Glomerular visceral epithelial cell (primary cell): Measurements from ENCODE around the gene NLGN3.

ENCODE experiments used
- DNase-seq: peaks from one replicate; pipeline ENCODE4 v3.0.0-alpha.2; 2016; ENCODE audit errors: extremely low spot score

NLGN3 gene

DNA sequence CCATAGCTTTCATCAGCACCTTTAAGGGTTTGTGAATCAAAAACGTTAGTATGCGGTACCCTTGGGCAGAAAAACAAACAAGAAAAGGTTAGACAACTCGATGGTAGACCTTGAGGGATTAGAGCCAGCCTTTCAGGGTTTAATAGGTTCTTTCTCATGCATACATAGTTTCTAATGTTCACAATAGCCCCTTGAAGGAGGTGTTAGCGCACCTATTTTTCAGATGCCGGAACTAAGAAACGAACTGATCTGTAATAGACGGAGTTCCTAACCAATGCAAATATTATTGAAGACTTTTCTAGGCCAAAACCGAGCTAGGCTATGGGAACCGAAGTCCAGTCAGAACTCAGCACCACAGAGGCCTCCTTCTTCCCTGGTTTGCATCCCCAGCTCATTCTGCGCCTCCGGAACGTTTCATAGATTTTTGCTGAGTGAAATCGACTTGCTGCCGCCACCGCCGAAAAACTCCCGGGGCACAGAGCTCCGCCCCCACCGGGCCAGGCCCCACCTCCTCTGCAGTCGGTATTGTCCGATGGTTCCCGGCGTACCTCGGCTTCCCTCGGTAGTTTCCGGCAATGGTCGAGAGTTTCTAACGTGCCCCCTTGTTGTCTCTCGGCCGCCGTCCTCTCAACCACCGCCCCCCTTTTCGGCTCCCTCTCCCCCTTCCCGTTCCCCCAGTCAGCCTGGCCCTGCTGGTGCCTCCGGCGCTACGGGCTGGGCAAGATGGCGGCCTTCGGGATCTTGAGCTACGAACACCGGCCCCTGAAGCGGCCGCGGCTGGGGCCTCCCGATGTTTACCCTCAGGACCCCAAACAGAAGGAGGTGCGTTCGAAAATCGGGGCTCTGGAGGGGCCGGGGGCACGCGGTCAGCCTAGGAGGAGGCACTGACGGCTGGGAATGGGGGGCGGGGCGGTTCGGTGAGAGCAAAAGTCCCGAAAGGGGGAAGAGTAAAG is 26.3 kb upstream of the NLGN3 start, which contains the start of gene MED12:
MED12 (plus strand) TSS at position 565 of the 953 bp plus-strand sequence; CDS start at position 724, 159 bp downstream.
- DNase-seq = peak; percentile 75

DNA sequence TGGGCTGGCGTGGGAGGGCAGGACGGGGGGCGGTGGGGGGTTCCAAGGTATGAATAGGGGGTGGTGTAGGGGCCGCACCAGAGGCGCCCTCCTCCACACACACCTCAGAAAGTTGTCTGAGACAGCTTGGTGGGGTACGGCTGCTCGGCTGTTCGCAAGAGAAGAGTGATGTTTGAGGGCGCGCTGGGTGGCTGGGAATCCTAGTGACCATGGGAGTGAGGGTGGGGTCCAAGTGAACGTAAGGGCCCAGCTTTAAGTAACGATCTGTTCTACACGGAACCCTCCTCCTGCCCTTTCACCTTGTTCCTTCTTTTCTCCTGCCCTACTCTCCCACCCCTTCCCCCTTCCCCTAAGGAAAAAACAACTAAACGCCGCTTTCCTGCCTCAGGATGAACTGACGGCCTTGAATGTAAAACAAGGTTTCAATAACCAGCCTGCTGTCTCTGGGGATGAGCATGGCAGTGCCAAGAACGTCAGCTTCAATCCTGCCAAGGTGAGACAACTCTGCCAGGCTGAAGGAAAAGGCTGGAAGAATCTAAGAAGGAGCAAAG is 25.6 kb upstream of the NLGN3 start:
- no peak for DNase-seq

DNA sequence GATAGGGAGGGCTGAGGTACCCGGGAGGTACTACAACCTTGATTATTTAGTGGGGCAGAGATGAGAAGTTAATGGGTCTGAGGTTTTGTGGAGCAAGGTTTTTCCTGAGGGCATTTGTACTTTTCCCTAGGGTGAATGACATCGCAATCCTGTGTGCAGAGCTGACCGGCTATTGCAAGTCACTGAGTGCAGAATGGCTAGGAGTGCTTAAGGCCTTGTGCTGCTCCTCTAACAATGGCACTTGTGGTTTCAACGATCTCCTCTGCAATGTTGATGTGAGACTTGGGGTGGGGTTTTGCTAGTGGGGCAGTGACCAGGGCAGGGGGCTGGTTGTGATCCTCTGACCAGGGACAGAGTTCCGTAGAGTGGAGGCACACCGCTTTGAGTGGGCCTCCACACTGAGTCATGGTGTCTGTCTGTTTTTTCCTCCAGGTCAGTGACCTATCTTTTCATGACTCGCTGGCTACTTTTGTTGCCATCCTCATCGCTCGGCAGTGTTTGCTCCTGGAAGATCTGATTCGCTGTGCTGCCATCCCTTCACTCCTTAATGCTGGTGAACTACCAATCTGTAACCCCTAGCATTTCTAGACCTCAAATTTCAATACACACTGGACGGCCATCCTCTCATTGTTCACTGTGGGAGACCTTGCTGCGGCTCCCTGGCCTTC is 16.3 kb upstream of the NLGN3 start:
- peak; percentile 42 for DNase-seq

DNA sequence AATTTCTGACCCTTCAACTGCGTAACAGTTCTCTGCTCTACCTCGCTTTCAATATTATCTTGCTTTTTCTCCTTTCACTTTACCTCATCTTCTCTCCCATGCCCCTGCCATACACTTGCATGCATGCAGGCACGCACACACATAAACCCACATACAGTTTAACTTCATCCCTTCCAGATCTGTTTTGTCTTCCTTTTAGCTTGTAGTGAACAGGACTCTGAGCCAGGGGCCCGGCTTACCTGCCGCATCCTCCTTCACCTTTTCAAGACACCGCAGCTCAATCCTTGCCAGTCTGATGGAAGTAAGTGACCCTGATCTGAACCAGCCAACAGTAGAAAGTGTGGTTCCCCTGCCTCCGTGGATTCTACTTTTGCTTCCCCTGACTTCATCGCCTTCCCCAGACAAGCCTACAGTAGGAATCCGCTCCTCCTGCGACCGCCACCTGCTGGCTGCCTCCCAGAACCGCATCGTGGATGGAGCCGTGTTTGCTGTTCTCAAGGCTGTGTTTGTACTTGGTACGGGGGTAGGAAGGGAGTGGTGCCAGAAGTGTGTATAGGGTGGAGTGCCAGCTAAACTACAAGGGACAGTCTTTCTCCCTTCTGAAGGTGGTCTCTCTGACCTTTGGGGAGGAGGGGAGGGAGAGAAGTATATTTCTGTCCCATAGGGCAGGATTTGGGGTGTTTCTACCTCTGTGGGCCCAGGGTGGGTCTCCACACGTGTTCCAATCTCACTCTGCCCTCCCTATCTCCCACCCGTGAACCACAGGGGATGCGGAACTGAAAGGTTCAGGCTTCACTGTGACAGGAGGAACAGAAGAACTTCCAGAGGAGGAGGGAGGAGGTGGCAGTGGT is 15.5 kb upstream of the NLGN3 start:
- DNase-seq = peak; percentile 51

DNA sequence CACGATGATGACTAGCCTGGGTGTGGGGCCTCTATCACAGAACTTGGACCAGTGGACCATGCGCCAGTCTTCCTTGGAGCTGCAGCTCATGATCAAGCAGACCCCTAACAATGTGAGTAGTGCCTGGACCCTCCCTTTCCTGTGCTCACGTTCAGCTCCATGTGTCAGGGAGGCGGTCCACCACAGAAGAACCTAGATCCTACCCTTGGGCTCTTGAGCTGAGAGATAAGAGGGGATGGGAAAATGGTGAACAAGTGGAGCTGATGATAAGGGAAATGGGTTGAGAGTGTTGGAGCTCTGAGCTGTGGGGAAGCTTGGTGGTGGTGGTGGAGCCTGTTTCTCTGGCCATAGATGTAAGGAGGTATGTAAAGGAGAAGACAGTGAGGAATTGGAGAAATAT is 13.1 kb upstream of the NLGN3 start:
- no peak for DNase-seq

DNA sequence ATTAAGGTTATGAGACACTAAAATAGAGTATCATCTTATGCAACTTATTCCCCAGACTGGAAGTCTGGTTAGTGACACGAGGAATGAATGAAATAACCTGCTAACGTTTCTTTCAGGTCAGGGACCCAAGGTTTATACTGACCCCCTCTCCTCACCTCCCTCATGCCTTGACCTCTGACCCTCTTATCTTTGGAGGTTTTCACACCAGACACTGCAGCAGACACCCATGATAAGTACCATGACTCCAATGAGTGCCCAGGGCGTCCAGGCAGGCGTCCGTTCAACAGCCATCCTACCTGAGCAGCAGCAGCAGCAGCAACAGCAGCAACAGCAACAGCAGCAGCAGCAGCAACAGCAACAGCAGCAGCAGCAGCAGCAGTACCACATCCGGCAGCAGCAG is 4.2 kb upstream of the NLGN3 start:
- DNase-seq = no peak

DNA sequence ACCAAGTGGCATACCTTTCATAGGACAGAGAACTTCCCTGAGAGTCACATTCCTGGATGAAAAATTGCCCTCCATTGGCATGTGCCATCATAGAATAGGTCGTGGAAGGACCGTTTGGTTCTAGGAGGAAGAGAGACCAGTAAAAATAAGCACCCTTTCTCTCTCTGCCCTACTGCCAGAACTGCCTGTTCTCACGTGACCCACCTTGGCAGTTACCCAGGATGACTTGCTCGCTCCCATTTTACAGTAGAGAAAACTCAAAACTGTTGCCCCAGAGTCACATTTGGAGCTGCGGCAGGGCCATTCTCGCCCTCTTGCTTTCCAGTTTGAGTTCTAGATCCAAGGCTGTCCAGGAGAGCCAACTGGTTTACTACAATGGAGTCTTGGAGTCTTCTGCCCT is 1.1 kb upstream of the NLGN3 start:
- no peak for DNase-seq

DNA sequence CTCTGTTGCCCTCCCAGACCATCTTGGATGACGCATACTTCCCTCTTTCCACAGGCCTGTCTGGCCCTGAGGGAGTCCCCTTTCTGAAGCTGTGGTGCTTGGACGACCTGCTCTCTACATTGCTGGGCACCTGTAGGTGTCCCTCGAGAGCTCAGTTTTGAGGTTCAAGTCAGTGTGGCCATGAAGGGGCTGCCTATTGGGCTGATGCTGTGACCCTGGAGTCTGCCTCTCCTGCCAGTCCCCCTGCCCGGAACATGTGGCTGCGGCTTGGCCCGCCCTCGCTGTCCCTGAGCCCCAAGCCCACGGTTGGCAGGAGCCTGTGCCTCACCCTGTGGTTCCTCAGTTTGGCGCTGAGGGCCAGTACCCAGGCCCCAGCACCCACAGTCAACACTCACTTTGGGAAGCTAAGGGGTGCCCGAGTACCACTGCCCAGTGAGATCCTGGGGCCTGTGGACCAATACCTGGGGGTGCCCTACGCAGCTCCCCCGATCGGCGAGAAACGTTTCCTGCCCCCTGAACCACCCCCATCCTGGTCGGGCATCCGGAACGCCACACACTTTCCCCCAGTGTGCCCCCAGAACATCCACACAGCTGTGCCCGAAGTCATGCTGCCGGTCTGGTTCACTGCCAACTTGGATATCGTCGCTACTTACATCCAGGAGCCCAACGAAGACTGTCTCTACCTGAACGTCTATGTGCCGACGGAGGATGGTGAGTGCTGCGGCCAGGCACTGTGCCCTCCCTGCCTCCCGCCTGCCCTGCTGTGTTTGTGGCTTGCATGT is 3.0 kb downstream of the NLGN3 start:
- no peak for DNase-seq

DNA sequence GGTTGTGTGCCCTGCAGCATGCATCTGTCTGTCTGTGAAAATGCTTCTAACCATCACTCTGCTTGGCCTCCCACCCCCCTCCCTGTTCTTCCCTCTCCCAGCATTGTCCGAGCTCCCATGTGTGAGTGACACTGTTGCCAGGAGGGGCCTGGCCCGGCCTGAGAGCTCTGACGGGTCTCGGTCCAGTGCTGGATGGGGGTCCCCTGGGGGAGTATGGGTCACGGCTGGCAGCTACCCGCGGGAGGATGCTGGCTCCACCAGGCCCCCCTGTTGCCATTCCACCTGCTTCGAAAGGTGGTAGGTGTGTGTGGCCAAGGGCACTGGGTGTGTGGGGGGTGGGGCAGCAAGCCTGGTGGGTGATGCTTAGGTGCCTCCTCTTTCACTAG is 3.6 kb downstream of the NLGN3 start:
- no peak for DNase-seq

DNA sequence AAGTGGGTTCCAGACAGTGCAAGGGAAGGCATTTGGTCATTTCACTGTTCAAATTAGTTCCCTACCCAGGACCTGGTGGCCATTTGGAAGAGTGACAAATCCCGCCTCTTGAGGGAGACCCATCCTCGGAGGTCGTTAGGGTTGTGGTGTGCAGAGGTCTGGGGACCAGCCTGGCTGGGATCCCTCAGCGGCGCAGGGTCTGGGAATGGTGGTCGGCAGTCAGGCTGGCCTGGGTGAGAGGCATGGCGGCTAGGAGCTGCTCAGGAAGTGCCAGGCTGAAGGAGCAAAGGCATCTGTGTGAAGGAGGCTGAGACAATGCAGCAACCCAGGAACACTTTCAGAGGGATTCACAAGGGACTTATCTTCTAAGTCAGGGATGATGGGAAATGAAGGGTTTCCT is 6.7 kb downstream of the NLGN3 start:
- DNase-seq = no peak

DNA sequence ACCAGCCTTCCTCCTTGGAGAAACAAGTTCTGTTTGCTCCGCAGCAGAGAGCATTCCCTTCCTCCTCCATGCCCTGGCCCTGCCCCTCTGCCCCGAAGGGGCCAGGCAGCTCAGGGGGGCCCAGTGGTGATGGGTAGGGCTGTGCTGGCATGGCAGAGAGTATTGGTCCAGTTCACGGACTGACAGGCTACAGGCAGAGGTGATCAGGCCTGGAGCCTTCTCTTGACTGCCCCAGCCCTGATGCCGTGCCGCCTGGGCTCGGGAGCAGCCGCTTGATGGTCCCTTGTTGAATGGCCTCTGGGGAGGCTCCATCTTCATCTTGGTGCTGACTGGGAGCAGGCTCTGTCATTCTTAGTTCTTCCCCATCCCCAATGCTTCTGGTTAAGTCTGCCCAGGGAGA is 9.6 kb downstream of the NLGN3 start:
- DNase-seq = no peak

DNA sequence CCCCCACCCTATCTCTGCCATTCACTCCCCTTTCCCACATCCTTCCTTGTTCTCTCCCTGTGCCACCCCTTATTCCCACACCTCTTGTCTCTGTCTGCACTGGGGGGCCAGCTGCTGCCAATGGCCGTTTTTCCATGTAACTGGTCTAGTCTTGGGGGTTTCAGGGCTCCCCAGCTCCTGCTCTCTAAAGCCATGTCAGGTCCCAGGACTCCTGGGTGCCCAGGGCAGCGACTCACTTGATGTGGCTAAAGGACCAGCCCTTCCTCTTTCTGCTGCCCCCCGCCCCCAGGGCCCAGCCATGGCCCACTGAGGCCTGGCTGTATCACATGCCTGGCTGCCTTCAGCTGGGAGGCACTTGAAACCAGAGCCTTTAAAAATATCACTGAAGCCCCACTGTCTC is 10.0 kb downstream of the NLGN3 start:
- no peak for DNase-seq

DNA sequence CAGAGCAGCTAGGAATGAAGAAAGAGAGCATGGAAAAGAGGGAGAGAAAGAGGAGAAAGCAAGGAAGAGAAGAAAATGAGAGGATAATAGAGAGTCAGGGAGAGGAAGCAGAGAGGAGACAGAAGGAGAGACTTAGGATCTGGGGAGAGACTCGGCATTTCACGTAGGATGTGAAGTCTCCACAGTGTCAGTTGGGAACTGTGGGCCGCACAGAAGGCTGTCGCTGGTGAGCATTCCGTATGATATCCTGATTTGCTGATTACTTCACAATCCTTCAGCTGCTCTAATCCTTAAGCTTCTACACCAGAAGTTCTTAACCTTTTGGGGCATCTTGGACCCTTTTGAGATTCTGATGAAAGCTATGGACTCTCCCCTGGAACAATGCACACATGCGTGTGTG is 14.0 kb downstream of the NLGN3 start:
- DNase-seq = no peak

DNA sequence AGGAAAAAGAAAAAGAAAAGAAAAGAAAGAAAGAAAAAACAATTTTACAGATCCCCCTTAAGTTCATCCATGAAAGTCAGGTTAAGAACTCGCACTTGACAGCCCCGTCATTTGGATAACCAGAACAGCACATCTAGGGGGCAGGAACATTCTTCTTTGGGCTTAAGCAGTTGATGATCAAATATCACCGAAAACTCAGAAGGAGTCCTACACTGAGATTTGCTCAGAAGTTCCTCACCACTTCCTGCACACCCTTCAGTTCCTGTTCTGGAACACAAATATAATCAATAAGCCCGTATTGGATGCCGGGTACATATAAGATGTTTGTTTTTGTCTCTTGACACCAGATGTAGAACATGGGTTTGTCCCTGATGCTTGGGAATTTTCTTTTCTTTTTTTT is 14.7 kb downstream of the NLGN3 start:
- DNase-seq = no peak

DNA sequence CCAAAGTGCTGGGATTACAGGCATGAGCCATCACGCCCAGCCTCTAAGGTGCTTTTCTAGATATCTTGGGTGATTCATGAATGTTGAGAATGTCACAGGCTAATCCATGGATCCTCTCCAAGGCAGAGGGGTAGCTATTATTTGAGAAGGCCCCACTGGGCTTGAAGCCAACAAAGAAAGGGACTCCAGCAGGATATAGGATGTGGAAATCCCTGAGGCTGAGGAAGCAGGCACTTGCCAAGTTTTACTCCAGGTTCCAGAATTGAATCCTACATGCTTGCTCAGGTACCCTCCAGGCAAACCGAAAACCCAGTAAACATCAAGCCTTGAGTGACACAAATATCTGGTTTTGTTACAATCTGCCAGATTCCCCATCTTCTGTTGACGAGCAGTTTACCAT is 15.8 kb downstream of the NLGN3 start:
- no peak for DNase-seq

DNA sequence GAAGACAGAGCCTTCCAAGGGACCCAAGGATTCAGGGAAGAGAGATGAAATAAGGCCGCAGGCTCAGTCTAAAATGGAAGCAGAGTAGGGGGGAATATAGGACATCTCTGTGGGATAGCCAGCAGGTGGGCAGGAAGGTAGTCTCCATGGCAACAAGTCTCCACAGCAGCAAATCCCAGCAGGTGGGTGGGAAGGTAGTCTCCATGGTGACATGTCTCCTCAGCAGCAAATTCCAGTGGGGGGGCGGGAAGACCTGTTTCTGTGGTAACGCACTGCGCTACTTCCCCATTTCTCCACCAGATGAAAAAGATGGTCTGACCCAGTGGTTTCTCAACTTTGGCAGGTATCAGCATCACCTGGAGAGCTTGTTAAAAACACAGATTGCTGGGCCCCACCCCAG is 18.3 kb downstream of the NLGN3 start:
- DNase-seq = no peak

DNA sequence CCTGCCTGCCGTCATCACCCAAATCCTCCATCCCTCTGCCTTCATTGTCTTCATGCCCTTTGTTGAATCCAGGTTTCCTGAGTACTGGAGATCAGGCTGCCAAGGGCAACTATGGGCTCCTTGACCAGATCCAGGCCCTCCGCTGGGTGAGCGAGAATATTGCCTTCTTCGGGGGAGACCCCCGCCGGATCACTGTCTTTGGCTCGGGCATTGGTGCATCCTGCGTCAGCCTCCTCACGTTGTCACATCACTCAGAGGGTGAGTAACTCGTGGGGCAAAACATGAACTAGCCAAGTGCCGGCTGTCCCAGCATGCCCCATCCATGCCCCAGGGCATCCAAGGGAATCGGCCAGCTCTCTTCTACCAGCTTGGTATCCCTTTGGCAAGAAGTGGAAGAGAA is 19.4 kb downstream of the NLGN3 start:
- no peak for DNase-seq

DNA sequence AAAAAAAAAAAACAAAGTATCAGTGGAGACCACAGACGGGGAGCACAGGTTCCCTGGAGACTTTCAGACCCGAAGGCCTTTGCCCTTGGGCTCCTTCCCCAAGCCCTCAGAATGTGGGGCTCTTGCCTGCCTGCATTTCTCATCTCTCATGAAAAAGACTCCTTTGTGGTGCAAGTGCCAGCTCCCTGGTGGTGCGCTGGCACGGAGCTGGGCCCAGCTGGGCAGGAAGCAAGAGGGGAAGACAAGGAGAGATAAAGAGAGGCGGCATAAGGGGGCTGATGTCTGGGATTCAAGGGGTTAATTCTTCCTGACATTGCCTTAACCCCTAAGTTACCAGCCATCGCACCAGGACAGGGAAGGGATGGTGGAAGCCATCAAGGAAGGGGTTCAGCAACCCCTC is 21.8 kb downstream of the NLGN3 start:
- no peak for DNase-seq

DNA sequence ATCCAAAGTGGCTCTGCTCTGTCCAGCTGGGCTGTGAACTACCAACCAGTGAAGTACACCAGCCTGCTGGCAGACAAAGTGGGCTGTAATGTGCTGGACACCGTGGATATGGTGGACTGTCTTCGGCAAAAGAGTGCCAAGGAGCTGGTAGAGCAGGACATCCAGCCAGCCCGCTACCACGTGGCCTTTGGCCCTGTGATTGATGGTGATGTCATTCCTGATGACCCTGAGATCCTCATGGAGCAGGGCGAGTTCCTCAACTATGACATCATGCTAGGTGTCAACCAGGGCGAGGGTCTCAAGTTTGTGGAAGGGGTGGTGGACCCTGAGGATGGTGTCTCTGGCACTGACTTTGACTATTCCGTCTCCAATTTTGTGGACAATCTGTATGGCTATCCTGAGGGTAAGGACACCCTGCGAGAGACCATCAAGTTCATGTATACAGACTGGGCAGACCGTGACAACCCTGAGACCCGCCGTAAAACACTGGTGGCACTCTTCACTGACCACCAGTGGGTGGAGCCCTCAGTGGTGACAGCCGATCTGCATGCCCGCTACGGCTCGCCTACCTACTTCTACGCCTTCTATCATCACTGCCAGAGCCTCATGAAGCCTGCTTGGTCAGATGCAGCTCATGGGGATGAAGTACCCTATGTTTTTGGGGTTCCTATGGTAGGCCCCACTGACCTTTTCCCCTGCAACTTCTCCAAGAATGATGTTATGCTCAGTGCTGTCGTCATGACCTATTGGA is 22.6 kb downstream of the NLGN3 start:
- no peak for DNase-seq

DNA sequence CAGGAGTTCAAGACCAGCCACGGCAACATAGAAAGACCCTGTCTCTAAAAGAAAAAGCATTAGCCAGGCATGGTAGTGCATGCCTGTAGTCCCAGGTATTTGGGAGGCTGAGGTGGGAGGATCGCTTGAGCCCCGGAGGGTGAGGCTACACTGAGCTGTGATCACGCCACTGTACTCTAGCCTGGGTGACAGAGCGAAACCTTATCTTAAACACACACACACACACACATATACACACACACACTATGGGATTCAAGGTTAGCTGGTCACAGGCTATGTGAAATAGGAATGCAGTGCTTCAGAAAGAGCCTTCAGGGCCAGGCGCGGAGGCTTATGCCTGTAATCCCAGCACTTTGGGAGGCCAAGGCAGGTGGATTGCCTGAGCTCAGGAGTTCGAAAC is 23.5 kb downstream of the NLGN3 start:
- DNase-seq = no peak
